Mucosa of gallbladder (tissue), 1 donor: Measurements from ENCODE around the gene MED10. TPM values are rescaled to one million over a fixed set of nuclear protein-coding genes. Genes with fewer than 3 reads are reported as not detected.
A peak's percentile ranks its signal among the peaks of the same experiment; 100 is the strongest.

Source experiments
- DNase-seq: peaks from one replicate; pipeline ENCODE4 v3.0.0-alpha.2; 2020; ENCODE audit warnings: low spot score
- total RNA-seq: library from RNA; stranded (reverse); gene quantifications from one replicate; pipeline ENCODE4 v1.2.1, GENCODE V29; 2021
- donor health status: DM: no; HTN: no; CAD: no.

Gene MED10
- total RNA-seq, 1 donor from 2014 or later, result 27.7 TPM

GRCh38 chr5:6348476-6349000, 29.8 kb downstream of the MED10 start:
- no peak for DNase-seq

- no peak for DNase-seq
Measured at GRCh38 chr5:6347673-6348072, 30.7 kb downstream of the MED10 start.

GRCh38 chr5:6347165-6347564, 31.2 kb downstream of the MED10 start:
- no peak for DNase-seq

- DNase-seq, result no peak
Measured at GRCh38 chr5:6344593-6344989, 33.8 kb downstream of the MED10 start.

GRCh38 chr5:6343951-6344592, 34.3 kb downstream of the MED10 start:
- no peak for DNase-seq

GRCh38 chr5:6342689-6343315, 35.5 kb downstream of the MED10 start:
- DNase-seq, result no peak

- no peak for DNase-seq
Measured at GRCh38 chr5:6340100-6340499, 38.2 kb downstream of the MED10 start.

GRCh38 chr5:6338871-6339270, 39.5 kb downstream of the MED10 start:
- DNase-seq, result no peak

GRCh38 chr5:6338135-6338534, 40.2 kb downstream of the MED10 start:
- DNase-seq, result no peak

- no peak for DNase-seq
Measured at GRCh38 chr5:6333182-6333905, 45.0 kb downstream of the MED10 start.

- peak; percentile 29 for DNase-seq
Measured at GRCh38 chr5:6328173-6328572, 50.2 kb downstream of the MED10 start.

- no peak for DNase-seq
Measured at GRCh38 chr5:6326776-6327175, 51.6 kb downstream of the MED10 start.

GRCh38 chr5:6322163-6322713, 56.1 kb downstream of the MED10 start:
- DNase-seq, result no peak

Other genes starting within 250 kb of the MED10 start
- gene UBE2QL1, start 70.3 kb upstream of the MED10 start, total RNA-seq, result 1.6 TPM